IMR-90 (cell line): Measurements from ENCODE around the gene RHOBTB1. TPM values are rescaled to one million over a fixed set of nuclear protein-coding genes. Genes with fewer than 3 reads are reported as not detected.

Experiments used
- ATAC-seq: fragments of 200-7000 bp; cut with Tn5 transposase; 2 replicates; pipeline ENCODE4 v1.9.1; 2020; ENCODE audit warnings: low read depth, mild to moderate bottlenecking, moderate library complexity
- BruUV-seq: library from RNA; stranded (reverse); fragments of 400-500 nt; replicated peaks from 2 replicates; lab custom pipeline; 2021; lab: Mats Ljungman, UMichigan
- CTCF ChIA-PET: fragments of 300-600 bp; formaldehyde crosslinking; extraction: SDS; loops from one replicate; lab custom pipeline; 2021; ENCODE audit warnings: antibody characterized with exemption; lab: Yijun Ruan, JAX
- POLR2A ChIA-PET: fragments of 300-600 bp; sonication (Branson Sonifier 250); formaldehyde crosslinking; loops from one replicate; lab custom pipeline; 2022; ENCODE audit warnings: antibody characterized with exemption; ENCODE audit not compliant: unreplicated experiment; lab: Charles Lee
- DNase-seq: peaks from one replicate; pipeline ENCODE4 v3.0.0; 2013
- H2AFZ ChIP-seq: replicated peaks from 2 replicates; pipeline ENCODE3; 2013; ENCODE audit warnings: low read length, mild to moderate bottlenecking; ENCODE audit not compliant: poor library complexity
- H2AK5ac ChIP-seq: 2 replicates; pipeline ENCODE4 v1.6.1; 2013; ENCODE audit warnings: low read depth, low read length, inconsistent platforms
- H2AK9ac ChIP-seq: replicated peaks from 2 replicates; pipeline ENCODE3; 2013; ENCODE audit warnings: mild to moderate bottlenecking, low read depth, low read length, moderate library complexity; ENCODE audit not compliant: poor library complexity
- H2BK120ac ChIP-seq: 2 replicates; pipeline ENCODE4 v1.6.1; 2013; ENCODE audit warnings: low read depth, low read length, inconsistent platforms
- H2BK15ac ChIP-seq: 3 replicates; pipeline ENCODE4 v1.6.1; 2013; ENCODE audit warnings: low read depth, low read length, inconsistent platforms
- H2BK20ac ChIP-seq: 2 replicates; pipeline ENCODE4 v1.6.1; 2013; ENCODE audit warnings: low read depth, mild to moderate bottlenecking, inconsistent platforms, low read length, moderate library complexity
- H2BK5ac ChIP-seq: 2 replicates; pipeline ENCODE4 v1.6.1; 2013; ENCODE audit warnings: mild to moderate bottlenecking, low read depth, low read length, inconsistent platforms; ENCODE audit not compliant: poor library complexity, severe bottlenecking
- H3K14ac ChIP-seq: replicated peaks from 2 replicates; pipeline ENCODE4 v1.6.1; 2013; ENCODE audit warnings: low read depth, low read length, inconsistent platforms
- H3K18ac ChIP-seq: 2 replicates; pipeline ENCODE4 v1.6.1; 2013; ENCODE audit warnings: low read depth, low read length, control low read depth
- H3K23ac ChIP-seq: 2 replicates; pipeline ENCODE4 v1.6.1; 2013; ENCODE audit warnings: low read depth, low read length, inconsistent platforms
- H3K27ac ChIP-seq: 2 replicates; pipeline ENCODE4 v1.5.1; 2013; ENCODE audit warnings: mild to moderate bottlenecking, control low read depth, low read length; ENCODE audit not compliant: insufficient read depth
- H3K27me3 ChIP-seq: 2 replicates; pipeline ENCODE4 v1.6.1; 2013; ENCODE audit warnings: low read length; ENCODE audit not compliant: control insufficient read depth, insufficient read depth
- H3K36me3 ChIP-seq: 2 replicates; pipeline ENCODE4 v1.6.1; 2013; ENCODE audit warnings: low read length, mixed read lengths; ENCODE audit not compliant: control insufficient read depth, insufficient read depth
- H3K4ac ChIP-seq: 2 replicates; pipeline ENCODE4 v1.6.1; 2013; ENCODE audit warnings: low read depth, low read length, inconsistent platforms
- H3K4me1 ChIP-seq: 2 replicates; pipeline ENCODE4 v1.6.1; 2013; ENCODE audit warnings: low read length, mixed read lengths; ENCODE audit not compliant: control insufficient read depth, insufficient read depth
- H3K4me2 ChIP-seq: 2 replicates; pipeline ENCODE4 v1.6.1; 2013; ENCODE audit warnings: low read depth, mild to moderate bottlenecking, control low read depth, low read length, moderate library complexity
- H3K4me3 ChIP-seq: 2 replicates; pipeline ENCODE4 v1.5.1; 2013; ENCODE audit warnings: low read depth, mild to moderate bottlenecking, control low read depth, low read length, moderate library complexity; ENCODE audit not compliant: insufficient read depth
- H3K56ac ChIP-seq: 2 replicates; pipeline ENCODE4 v1.6.1; 2013; ENCODE audit warnings: low read length, inconsistent platforms; ENCODE audit not compliant: insufficient read depth; ENCODE audit errors: extremely low read depth
- H3K79me1 ChIP-seq, 2 experiments: 2 replicates each; pipeline ENCODE4 v1.6.1; 2013; ENCODE audit warnings: low read length in 2 of 2, inconsistent platforms in 1 of 2, low read depth in 1 of 2
- H3K9ac ChIP-seq: 2 replicates; pipeline ENCODE4 v1.6.1; 2013; ENCODE audit warnings: low read depth, low read length, control low read depth
- H3K9me1 ChIP-seq: 2 replicates; pipeline ENCODE4 v1.6.1; 2013; ENCODE audit warnings: low read length, inconsistent platforms; ENCODE audit not compliant: insufficient read depth
- H3K9me3 ChIP-seq: 2 replicates; pipeline ENCODE4 v1.6.1; 2013; ENCODE audit warnings: low read length; ENCODE audit not compliant: control insufficient read depth, insufficient read depth
- H4K20me1 ChIP-seq: 2 replicates; pipeline ENCODE4 v1.6.1; 2013; ENCODE audit warnings: low read length, inconsistent platforms; ENCODE audit not compliant: insufficient read depth
- H4K5ac ChIP-seq: 2 replicates; pipeline ENCODE4 v1.6.1; 2013; ENCODE audit warnings: mild to moderate bottlenecking, low read depth, low read length, control low read depth
- H4K8ac ChIP-seq, 2 experiments: 2 replicates each; pipeline ENCODE4 v1.6.1; 2013; ENCODE audit warnings: low read depth in 2 of 2, low read length in 2 of 2, control low read depth in 1 of 2, inconsistent platforms in 1 of 2
- H4K91ac ChIP-seq: 2 replicates; pipeline ENCODE4 v1.6.1; 2013; ENCODE audit warnings: low read depth, low read length, inconsistent platforms; ENCODE audit not compliant: insufficient read depth
- BHLHE40 ChIP-seq: fragments of 150-350 bp; IDR thresholded peaks from 2 replicates; pipeline ENCODE4 v1.6.1; 2016; ENCODE audit warnings: mild to moderate bottlenecking, low read depth, low read length
- CEBPB ChIP-seq: IDR thresholded peaks from 2 replicates; pipeline ENCODE4 v1.6.1; 2012; ENCODE audit warnings: low read depth, low read length, improper control_type of control experiment
- CHD1 ChIP-seq: IDR thresholded peaks from 2 replicates; pipeline ENCODE4 v1.6.1; 2012; ENCODE audit warnings: low read depth, low read length, improper control_type of control experiment
- FOS ChIP-seq: fragments of 150-350 bp; IDR thresholded peaks from 2 replicates; pipeline ENCODE4 v1.6.1; 2016; ENCODE audit warnings: low read depth, low read length
- MAFK ChIP-seq: IDR thresholded peaks from 2 replicates; pipeline ENCODE4 v1.6.1; 2012; ENCODE audit warnings: low read depth, low read length, improper control_type of control experiment
- MAZ ChIP-seq: IDR thresholded peaks from 2 replicates; pipeline ENCODE4 v1.6.1; 2012; ENCODE audit warnings: low read depth, mild to moderate bottlenecking, low read length, improper control_type of control experiment, moderate library complexity, borderline replicate concordance
- MXI1 ChIP-seq: IDR thresholded peaks from 2 replicates; pipeline ENCODE4 v1.6.1; 2012; ENCODE audit warnings: low read depth, mild to moderate bottlenecking, low read length, moderate library complexity, borderline replicate concordance
- NFE2L2 ChIP-seq: fragments of 150-350 bp; IDR thresholded peaks from 2 replicates; pipeline ENCODE4 v1.6.1; 2016; ENCODE audit warnings: low read depth, mild to moderate bottlenecking, low read length
- POLR2A ChIP-seq: IDR thresholded peaks from 2 replicates; pipeline ENCODE4 v1.6.1; 2012; ENCODE audit warnings: mild to moderate bottlenecking, low read depth, low read length
- RAD21 ChIP-seq: IDR thresholded peaks from 2 replicates; pipeline ENCODE4 v1.6.1; 2012; ENCODE audit warnings: low read length, improper control_type of control experiment
- RCOR1 ChIP-seq: IDR thresholded peaks from 2 replicates; pipeline ENCODE4 v1.6.1; 2012; ENCODE audit warnings: mild to moderate bottlenecking, low read length, improper control_type of control experiment; ENCODE audit not compliant: insufficient replicate concordance
- RFX5 ChIP-seq: IDR thresholded peaks from 2 replicates; pipeline ENCODE4 v1.8.0; 2012; ENCODE audit warnings: low read depth, mild to moderate bottlenecking, low read length, moderate library complexity
- SMC3 ChIP-seq: fragments of 150-350 bp; IDR thresholded peaks from 2 replicates; pipeline ENCODE4 v1.6.1; 2016; ENCODE audit warnings: low read depth, mild to moderate bottlenecking, antibody characterized with exemption, low read length, moderate library complexity
- WGBS, 2 experiments: methylation state at CpG; one replicate each; pipeline versions ENCODE4 v1.1.5 to v1.1.7; 2013; ENCODE audit warnings: missing lambda C conversion rate in 2 of 2; ENCODE audit not compliant: insufficient read length in 1 of 2; ENCODE audit errors: extremely low coverage in 2 of 2; 5-methylcytosine and 5-hydroxymethylcytosine counted together
- dilution Hi-C: fragments of 300-500 bp; cut with HindIII; formaldehyde crosslinking; loops from one replicate; pipeline ENCODE4 v1.14.3; 2018; ENCODE audit warnings: low sequenced_read_pairs; ENCODE audit not compliant: unreplicated experiment
- in situ Hi-C: fragments of 300-500 bp; cut with MboI; formaldehyde crosslinking; loops from 3 replicates; pipeline ENCODE4 v1.14.3; 2019; ENCODE audit warnings: low sequenced_read_pairs, inconsistent platforms, mixed read lengths
- intact Hi-C: fragments of 100-400 bp; cut with micrococcal nuclease; formaldehyde crosslinking; loops from 2 replicates; pipeline ENCODE4 v1.10.0; 2022
- polyA plus RNA-seq, 3 experiments: library from polyadenylated mRNA; depleted of rRNA; stranded (reverse); fragments of >200 nt; gene quantifications; 2 replicates each; pipeline ENCODE4 v1.2.3, GENCODE V29; 2012; ENCODE audit warnings: low replicate concordance in 1 of 3
- total RNA-seq: library from RNA; depleted of rRNA; stranded (reverse); fragments of >200 nt; gene quantifications from 2 replicates; pipeline ENCODE4 v1.2.3, GENCODE V29; 2012
- TF ChIP-seq, protein P1 (sequence below): fragments of 150-350 bp; IDR thresholded peaks from 2 replicates; pipeline ENCODE4 v1.6.1; 2017; ENCODE audit warnings: mild to moderate bottlenecking, antibody characterized with exemption, low read length, low read depth
- TF ChIP-seq, protein P2 (sequence below): fragments of 150-350 bp; IDR thresholded peaks from 2 replicates; pipeline ENCODE4 v1.6.1; 2016; ENCODE audit warnings: low read depth, mild to moderate bottlenecking, low read length, moderate library complexity, borderline replicate concordance
- TF ChIP-seq, protein P3 (sequence below): conservative IDR thresholded peaks from 2 replicates; pipeline ENCODE4 v1.5.1; 2012; ENCODE audit warnings: mild to moderate bottlenecking, low read depth, low read length, improper control_type of control experiment

RHOBTB1 gene
- total and polyA plus RNA-seq, 2 of the 4 experiments (the other 2 are of a cell fraction) = 8.9 to 15.2 TPM

DNA sequence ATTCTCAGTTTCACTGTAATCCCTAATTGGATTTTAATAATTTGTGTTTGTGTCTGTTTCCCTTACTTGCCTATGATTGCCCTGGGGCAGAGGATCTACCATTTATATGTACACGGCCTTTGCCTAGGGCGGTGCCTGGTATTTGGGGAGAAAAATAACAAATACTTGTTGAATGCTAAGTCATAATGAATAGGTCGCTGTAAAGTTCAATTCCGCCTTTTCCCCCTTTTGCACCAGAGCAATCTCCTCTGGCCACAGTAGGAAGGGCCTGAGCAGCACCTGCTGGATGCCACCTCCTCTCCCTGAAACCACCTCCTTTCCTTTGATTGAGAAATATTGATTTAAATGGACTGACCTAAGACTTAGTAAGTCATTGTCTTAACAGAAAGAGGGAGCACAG is 70.2 kb downstream of the RHOBTB1 start:
- ATAC-seq = no peak
- Histone ChIP-seq H4K91ac (no peak overlapping the region), H3K23ac (no peak overlapping the region), H2AK5ac (no peak overlapping the region), H2BK5ac (no peak overlapping the region), H3K36me3 (peaks cover 30% of the 10 kb centered on the region), H3K4me3 (no peak overlapping the region), H3K18ac (no peak overlapping the region), H2BK20ac (no peak overlapping the region), H3K4me2 (no peak overlapping the region), H3K4me1 (no peaks in the 10 kb centered on the region), H2AK9ac (no peak overlapping the region), H3K14ac (no peak overlapping the region), H2BK120ac (no peak overlapping the region), H3K4ac (no peak overlapping the region), H3K9me1 (no peaks in the 10 kb centered on the region), H3K56ac (no peak overlapping the region), H3K79me1 (no peaks in the 10 kb centered on the region), H4K5ac (no peak overlapping the region), H3K9me3 (no peaks in the 10 kb centered on the region), H4K20me1 (no peaks in the 10 kb centered on the region), H3K27ac (no peak overlapping the region), H2BK15ac (no peak overlapping the region), H2AFZ (no peak overlapping the region), H3K9ac (no peak overlapping the region), H4K8ac (no peak overlapping the region), H3K27me3 (no peaks in the 10 kb centered on the region)
- BruUV-seq = no TSS peak
- in situ Hi-C loops (no loop called here), dilution Hi-C loops (no loop called here), intact Hi-C loops (no loop called here)
- no CpG with 5 or more reads among the region's 4 CpGs for WGBS, 2 experiments
- POLR2A ChIA-PET = no interaction called here
- no peak for TF ChIP-seq NFE2L2
- TF ChIP-seq POLR2A = no peak
- no peak for TF ChIP-seq RCOR1
- TF ChIP-seq MAZ = no peak
- no peak for TF ChIP-seq FOS
- TF ChIP-seq CHD1 = no peak
- no peak for TF ChIP-seq SMC3
- TF ChIP-seq, protein P1, sequence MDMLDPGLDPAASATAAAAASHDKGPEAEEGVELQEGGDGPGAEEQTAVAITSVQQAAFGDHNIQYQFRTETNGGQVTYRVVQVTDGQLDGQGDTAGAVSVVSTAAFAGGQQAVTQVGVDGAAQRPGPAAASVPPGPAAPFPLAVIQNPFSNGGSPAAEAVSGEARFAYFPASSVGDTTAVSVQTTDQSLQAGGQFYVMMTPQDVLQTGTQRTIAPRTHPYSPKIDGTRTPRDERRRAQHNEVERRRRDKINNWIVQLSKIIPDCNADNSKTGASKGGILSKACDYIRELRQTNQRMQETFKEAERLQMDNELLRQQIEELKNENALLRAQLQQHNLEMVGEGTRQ = no peak
- TF ChIP-seq, protein P2, sequence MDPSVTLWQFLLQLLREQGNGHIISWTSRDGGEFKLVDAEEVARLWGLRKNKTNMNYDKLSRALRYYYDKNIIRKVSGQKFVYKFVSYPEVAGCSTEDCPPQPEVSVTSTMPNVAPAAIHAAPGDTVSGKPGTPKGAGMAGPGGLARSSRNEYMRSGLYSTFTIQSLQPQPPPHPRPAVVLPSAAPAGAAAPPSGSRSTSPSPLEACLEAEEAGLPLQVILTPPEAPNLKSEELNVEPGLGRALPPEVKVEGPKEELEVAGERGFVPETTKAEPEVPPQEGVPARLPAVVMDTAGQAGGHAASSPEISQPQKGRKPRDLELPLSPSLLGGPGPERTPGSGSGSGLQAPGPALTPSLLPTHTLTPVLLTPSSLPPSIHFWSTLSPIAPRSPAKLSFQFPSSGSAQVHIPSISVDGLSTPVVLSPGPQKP = no peak
- TF ChIP-seq RFX5 = no peak
- TF ChIP-seq MAFK = no peak
- TF ChIP-seq, protein P3, sequence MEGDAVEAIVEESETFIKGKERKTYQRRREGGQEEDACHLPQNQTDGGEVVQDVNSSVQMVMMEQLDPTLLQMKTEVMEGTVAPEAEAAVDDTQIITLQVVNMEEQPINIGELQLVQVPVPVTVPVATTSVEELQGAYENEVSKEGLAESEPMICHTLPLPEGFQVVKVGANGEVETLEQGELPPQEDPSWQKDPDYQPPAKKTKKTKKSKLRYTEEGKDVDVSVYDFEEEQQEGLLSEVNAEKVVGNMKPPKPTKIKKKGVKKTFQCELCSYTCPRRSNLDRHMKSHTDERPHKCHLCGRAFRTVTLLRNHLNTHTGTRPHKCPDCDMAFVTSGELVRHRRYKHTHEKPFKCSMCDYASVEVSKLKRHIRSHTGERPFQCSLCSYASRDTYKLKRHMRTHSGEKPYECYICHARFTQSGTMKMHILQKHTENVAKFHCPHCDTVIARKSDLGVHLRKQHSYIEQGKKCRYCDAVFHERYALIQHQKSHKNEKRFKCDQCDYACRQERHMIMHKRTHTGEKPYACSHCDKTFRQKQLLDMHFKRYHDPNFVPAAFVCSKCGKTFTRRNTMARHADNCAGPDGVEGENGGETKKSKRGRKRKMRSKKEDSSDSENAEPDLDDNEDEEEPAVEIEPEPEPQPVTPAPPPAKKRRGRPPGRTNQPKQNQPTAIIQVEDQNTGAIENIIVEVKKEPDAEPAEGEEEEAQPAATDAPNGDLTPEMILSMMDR = no peak
- no peak for TF ChIP-seq RAD21
- TF ChIP-seq BHLHE40 = no peak
- no peak for TF ChIP-seq MXI1
- TF ChIP-seq CEBPB = no peak
- DNase-seq = no peak
- CTCF ChIA-PET = no interaction called here
